Lower leg skin (tissue), 3 donors: ENCODE results near the gene GAL.

ENCODE experiments used
- CTCF ChIP-seq, 3 donors: fragments of 450-650 bp; IDR thresholded peaks; one replicate each; pipeline ENCODE4 v1.5.1; 2016; ENCODE audit warnings: antibody characterized with exemption in 3 of 3, mild to moderate bottlenecking in 3 of 3, moderate library complexity in 2 of 3
- POLR2A ChIP-seq, 2 donors: fragments of 450-650 bp; IDR thresholded peaks; one replicate each; pipeline ENCODE4 v1.6.1; 2016 to 2017; ENCODE audit warnings: antibody characterized with exemption in 2 of 2, mild to moderate bottlenecking in 1 of 2, moderate library complexity in 1 of 2

DNA sequence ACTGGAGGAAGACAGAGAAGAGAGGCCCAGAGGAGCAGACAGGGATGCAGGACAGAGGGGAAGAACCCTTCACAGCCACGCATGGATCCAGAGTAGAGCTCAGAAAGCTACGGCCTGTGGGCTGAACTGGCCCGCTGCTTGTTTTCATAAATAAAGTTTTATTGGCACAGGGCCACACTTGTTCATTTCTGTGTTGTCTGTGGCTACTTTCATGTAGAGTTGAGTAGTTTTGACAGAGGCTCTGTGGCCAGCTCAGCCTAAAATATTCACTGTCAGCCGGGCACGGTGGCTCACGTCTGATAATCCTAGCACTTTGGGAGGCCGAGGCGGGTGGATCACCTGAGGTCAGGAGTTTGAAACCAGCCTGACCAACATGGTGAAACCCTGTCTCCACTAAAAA lies 26.2 kb upstream of the GAL start:
- TF ChIP-seq CTCF (IDR thresholded peaks at IDR 0.05) (no peak), POLR2A (IDR thresholded peaks at IDR 0.05) (no peak)
